Kidney (tissue), 14 donors: Measurements from ENCODE around the gene STK24. TPM values are rescaled to one million over a fixed set of nuclear protein-coding genes. Genes with fewer than 3 reads are reported as not detected.
A peak's percentile ranks its signal among the peaks of the same experiment; 100 is the strongest.

Source experiments
- DNase-seq, 5 donors: peaks; one replicate each; pipeline ENCODE4 v3.0.0-alpha.2; 2013 to 2020
- FAIRE-seq: peaks from 2 replicates; lab custom pipeline; 2012; peaks lifted over from hg19 to GRCh38; lab: Jason Lieb, UNC
- H3K27ac ChIP-seq, 2 donors: one replicate each; pipeline ENCODE4 v1.7.0; 2013; ENCODE audit warnings: low read depth in 2 of 2, low read length in 2 of 2, inconsistent platforms in 1 of 2
- H3K27me3 ChIP-seq: one replicate; pipeline ENCODE4 v1.7.1; 2013; ENCODE audit warnings: low read length, inconsistent platforms; ENCODE audit not compliant: control insufficient read depth, insufficient read depth
- H3K36me3 ChIP-seq, 3 donors: one replicate each; pipeline versions ENCODE4 v1.7.0 to v1.7.1; 2013; ENCODE audit warnings: low read length in 3 of 3, control low read depth in 1 of 3, inconsistent platforms in 1 of 3; ENCODE audit not compliant: insufficient read depth in 3 of 3, control insufficient read depth in 2 of 3
- H3K4me1 ChIP-seq, 3 donors: one replicate each; pipeline versions ENCODE4 v1.7.0 to v1.7.1; 2013; ENCODE audit warnings: low read length in 3 of 3, inconsistent platforms in 1 of 3, low read depth in 1 of 3; ENCODE audit not compliant: control insufficient read depth in 2 of 3, insufficient read depth in 2 of 3
- H3K4me3 ChIP-seq, 3 donors: one replicate each; pipeline versions ENCODE4 v1.7.0 to v1.8.1; 2013; ENCODE audit warnings: low read length in 3 of 3, control low read depth in 1 of 3, inconsistent platforms in 1 of 3
- H3K9ac ChIP-seq, 3 donors: one replicate each; pipeline versions ENCODE4 v1.7.0 to v1.7.1; 2013; ENCODE audit warnings: low read length in 3 of 3, control low read depth in 1 of 3, inconsistent platforms in 1 of 3
- H3K9me3 ChIP-seq, 3 donors: one replicate each; pipeline versions ENCODE4 v1.7.0 to v1.7.1; 2013; ENCODE audit warnings: low read length in 3 of 3, control low read depth in 1 of 3, inconsistent platforms in 1 of 3; ENCODE audit not compliant: control insufficient read depth in 2 of 3, insufficient read depth in 1 of 3
- intact Hi-C: fragments of 100-400 bp; cut with DNase I; formaldehyde crosslinking; loops from one replicate; pipeline ENCODE4 v1.11.1; 2022
- polyA plus RNA-seq: library from polyadenylated mRNA; stranded (reverse); fragments of 350-450 nt; fragmentation: Illumina TruSeq; extraction: RNeasy Lipid Tissue Mini Kit (QIAGEN cat#74804); gene quantifications from one replicate; pipeline ENCODE4 v1.2.3, GENCODE V29; 2014; ENCODE audit warnings: low read depth, low replicate concordance; ENCODE audit not compliant: insufficient read depth
- total RNA-seq: library from RNA; stranded (reverse); fragmentation: NEBNext Ultra II Directional; extraction: Animal tissue kit (Norgen Biotek cat#: 25700); gene quantifications from one replicate; pipeline ENCODE4 v1.2.1, GENCODE V29; 2021
- TF ChIP-seq, protein P1 (sequence below): IDR thresholded peaks from 3 replicates; pipeline ENCODE4 v1.5.1; 2012; ENCODE audit warnings: mild to moderate bottlenecking, moderate library complexity, borderline replicate concordance; ENCODE audit not compliant: insufficient read depth; ENCODE audit errors: extremely low read depth
- donor health status: control.
- donor health status: control.
- donor health status: control.
- donor health status: control.
- donor health status: control.
- donor health status: DM: yes; HTN: yes; CAD: no.
- donor health status: Normal renal cell carcinoma (clear cell type).

STK24 gene
- total and polyA plus RNA-seq, 2 donors from 2014 or later: 56.7 to 122 TPM

DNA sequence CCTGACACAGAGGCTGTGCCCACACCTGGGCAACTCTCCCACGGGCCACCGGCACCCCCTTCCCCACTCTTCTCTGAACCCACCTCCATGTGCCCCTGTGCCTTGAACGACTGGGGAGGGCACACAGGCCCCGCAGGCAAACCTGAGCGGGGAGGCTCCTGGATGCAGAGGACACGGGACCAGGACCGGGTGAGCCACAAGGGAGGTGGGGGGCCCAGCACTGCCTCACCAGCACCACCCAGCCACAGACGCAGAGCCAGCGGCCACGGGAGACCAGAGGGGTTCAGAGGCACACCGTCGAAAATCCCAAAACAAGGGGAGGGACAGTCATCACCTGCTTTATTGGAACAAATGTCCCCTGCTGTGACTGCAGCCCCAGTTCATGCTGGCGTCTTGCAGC, 49.4 kb downstream of the STK24 start:
- Histone ChIP-seq H3K4me3 (no peak overlapping the region), H3K9ac (no peak overlapping the region), H3K27me3 (no peaks in the 10 kb centered on the region), H3K4me1 (peaks cover 0 to 50% (median 37%) of the 10 kb centered on the region in 3 donors), H3K27ac (no peak overlapping the region), H3K9me3 (no peaks in the 10 kb centered on the region), H3K36me3 (no peaks in the 10 kb centered on the region)
- DNase-seq: no peak
- TF ChIP-seq, protein P1, sequence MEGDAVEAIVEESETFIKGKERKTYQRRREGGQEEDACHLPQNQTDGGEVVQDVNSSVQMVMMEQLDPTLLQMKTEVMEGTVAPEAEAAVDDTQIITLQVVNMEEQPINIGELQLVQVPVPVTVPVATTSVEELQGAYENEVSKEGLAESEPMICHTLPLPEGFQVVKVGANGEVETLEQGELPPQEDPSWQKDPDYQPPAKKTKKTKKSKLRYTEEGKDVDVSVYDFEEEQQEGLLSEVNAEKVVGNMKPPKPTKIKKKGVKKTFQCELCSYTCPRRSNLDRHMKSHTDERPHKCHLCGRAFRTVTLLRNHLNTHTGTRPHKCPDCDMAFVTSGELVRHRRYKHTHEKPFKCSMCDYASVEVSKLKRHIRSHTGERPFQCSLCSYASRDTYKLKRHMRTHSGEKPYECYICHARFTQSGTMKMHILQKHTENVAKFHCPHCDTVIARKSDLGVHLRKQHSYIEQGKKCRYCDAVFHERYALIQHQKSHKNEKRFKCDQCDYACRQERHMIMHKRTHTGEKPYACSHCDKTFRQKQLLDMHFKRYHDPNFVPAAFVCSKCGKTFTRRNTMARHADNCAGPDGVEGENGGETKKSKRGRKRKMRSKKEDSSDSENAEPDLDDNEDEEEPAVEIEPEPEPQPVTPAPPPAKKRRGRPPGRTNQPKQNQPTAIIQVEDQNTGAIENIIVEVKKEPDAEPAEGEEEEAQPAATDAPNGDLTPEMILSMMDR: no peak
- intact Hi-C loops: no loop called here
- FAIRE-seq: no peak

DNA sequence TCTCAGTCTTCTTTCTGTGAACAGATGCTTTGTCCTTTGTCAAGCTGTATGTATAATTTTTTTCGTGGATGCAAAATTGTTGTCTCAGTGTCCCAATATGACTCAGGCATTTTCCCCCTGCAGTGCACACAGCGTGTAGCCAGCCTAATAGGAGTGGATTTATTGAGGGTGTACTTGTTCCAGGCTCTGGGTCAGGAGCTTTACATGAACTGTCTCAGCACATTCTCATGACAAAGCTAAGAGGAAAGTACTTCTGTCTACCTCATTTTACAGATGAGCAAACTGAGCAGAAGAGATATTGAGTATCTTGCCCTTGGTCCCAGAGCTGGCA, 50.8 kb downstream of the STK24 start:
- intact Hi-C loops: no loop called here
- Histone ChIP-seq H3K9ac (no peak overlapping the region), H3K4me3 (no peak overlapping the region), H3K36me3 (no peaks in the 10 kb centered on the region), H3K4me1 (peaks cover 0 to 38% (median 37%) of the 10 kb centered on the region in 3 donors), H3K9me3 (no peaks in the 10 kb centered on the region), H3K27ac (no peak overlapping the region), H3K27me3 (no peaks in the 10 kb centered on the region)
- DNase-seq: no peak
- FAIRE-seq: no peak
- TF ChIP-seq, protein P1: no peak

DNA sequence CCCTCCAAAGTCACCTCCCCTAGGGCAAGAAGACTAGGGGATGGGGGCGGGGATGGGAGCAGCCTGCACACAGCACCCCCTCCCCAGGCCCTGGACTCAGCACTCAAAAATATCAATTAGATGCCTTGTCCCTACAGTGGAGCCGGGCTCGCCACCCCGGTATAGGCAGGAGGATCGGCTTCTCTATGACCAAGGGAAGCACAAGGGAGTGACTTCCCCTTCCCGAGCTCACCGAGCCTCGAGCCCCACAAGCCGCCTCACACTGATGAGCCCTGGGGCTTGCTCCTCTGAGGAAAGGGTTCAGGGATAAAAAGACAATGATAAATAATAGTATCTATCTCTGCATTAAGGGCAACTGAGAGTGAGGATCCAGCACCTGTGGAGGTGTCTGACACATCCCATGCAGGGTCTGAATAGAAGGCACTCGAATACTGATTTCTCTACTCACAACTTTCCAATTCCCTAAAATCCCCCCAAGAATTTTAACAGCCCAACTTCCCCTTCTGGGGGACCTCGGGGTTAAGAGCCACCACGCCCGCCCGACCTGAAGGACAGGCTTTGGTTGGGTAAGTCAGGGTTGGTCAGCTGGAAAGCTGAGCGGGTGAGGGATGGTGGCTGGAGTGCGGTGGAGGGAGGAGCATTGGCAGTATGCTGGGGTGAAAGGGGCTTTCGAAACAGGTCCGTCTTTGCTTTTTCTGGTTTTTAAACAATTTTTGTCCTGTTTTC, 51.3 kb downstream of the STK24 start:
- H3K4me1 ChIP-seq: peaks cover 0 to 37% (median 37%) of the 10 kb centered on the region in 3 donors
- DNase-seq: no peak

More for the DNA sequence above, 51.3 kb downstream of the STK24 start:
- Histone ChIP-seq H3K36me3 (no peaks in the 10 kb centered on the region), H3K27ac (peak overlapping the region in 1 of 2 donors; percentile 16), H3K9ac (peak overlapping the region in 1 of 3 donors; percentile 27), H3K9me3 (no peaks in the 10 kb centered on the region), H3K27me3 (no peaks in the 10 kb centered on the region), H3K4me3 (no peak overlapping the region)
- intact Hi-C loops: no loop called here
- FAIRE-seq: no peak
- TF ChIP-seq, protein P1: no peak
